ENCODE data around the gene RGS16.

GRCh38 chr1:182600036-182600713, 4.0 kb downstream of the RGS16 start:
- TF ChIP-seq POLR2AphosphoS5 (IDR thresholded peaks at IDR 0.05; ENCODE audit: insufficient read depth, low read depth, low read length): no peak
- TF ChIP-seq POLR2A (IDR thresholded peaks at IDR 0.05; ENCODE audit: low read depth, low read length): no peak
- TF ChIP-seq, protein P1, sequence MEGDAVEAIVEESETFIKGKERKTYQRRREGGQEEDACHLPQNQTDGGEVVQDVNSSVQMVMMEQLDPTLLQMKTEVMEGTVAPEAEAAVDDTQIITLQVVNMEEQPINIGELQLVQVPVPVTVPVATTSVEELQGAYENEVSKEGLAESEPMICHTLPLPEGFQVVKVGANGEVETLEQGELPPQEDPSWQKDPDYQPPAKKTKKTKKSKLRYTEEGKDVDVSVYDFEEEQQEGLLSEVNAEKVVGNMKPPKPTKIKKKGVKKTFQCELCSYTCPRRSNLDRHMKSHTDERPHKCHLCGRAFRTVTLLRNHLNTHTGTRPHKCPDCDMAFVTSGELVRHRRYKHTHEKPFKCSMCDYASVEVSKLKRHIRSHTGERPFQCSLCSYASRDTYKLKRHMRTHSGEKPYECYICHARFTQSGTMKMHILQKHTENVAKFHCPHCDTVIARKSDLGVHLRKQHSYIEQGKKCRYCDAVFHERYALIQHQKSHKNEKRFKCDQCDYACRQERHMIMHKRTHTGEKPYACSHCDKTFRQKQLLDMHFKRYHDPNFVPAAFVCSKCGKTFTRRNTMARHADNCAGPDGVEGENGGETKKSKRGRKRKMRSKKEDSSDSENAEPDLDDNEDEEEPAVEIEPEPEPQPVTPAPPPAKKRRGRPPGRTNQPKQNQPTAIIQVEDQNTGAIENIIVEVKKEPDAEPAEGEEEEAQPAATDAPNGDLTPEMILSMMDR (IDR thresholded peaks at IDR 0.05; ENCODE audit: extremely low read depth in 1 of 2, insufficient read depth in 1 of 2, low read depth in 1 of 2, low read length in 2 of 2): no peak
- TF ChIP-seq, protein P2, sequence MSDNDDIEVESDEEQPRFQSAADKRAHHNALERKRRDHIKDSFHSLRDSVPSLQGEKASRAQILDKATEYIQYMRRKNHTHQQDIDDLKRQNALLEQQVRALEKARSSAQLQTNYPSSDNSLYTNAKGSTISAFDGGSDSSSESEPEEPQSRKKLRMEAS (IDR thresholded peaks at IDR 0.05; ENCODE audit: insufficient read depth, insufficient read length): no peak
- TF ChIP-seq GATA2 (IDR thresholded peaks at IDR 0.05; ENCODE audit: insufficient read depth, insufficient read length, low read depth, low read length): no peak
